MM.1S (cell line): Measurements from ENCODE around the gene MAP7D1.

Source experiments
- CTCF ChIP-seq: fragments of 300-600 bp; sonication (generic); IDR thresholded peaks from 2 replicates; pipeline ENCODE4 v1.5.1; 2016; ENCODE audit warnings: antibody characterized with exemption, low read length, mixed read lengths
- EZH2phosphoT487 ChIP-seq: fragments of 300-600 bp; sonication (generic); IDR thresholded peaks from 2 replicates; pipeline ENCODE4 v1.6.1; 2018; ENCODE audit warnings: antibody characterized with exemption, low read length

GRCh38 chr1:36203554-36204346, 47.8 kb downstream of the MAP7D1 start:
- TF ChIP-seq CTCF: no peak
- no peak for TF ChIP-seq EZH2phosphoT487
